Breast epithelium (tissue), 4 donors: ENCODE measurements around the gene NIPSNAP2. TPM values are rescaled to one million over a fixed set of nuclear protein-coding genes. Genes with fewer than 3 reads are reported as not detected.
"Not testable (repeated sequence)": the region's sequence is repeated elsewhere in the genome, so short reads cannot be mapped to it uniquely, and the experiment has no call there.

Experiments
- DNase-seq, 2 donors: peaks; one replicate each; pipeline ENCODE4 v3.0.0-alpha.2; 2019; ENCODE audit warnings: low spot score in 2 of 2
- H3K27ac ChIP-seq, 2 donors: fragments of 200-600 bp; sonication (generic) in 1 of 2; one replicate each; pipeline ENCODE4 v1.5.1; 2016 to 2019; ENCODE audit warnings: mild to moderate bottlenecking in 1 of 2
- H3K27me3 ChIP-seq, 2 donors: fragments of 200-600 bp; sonication (generic) in 1 of 2; one replicate each; pipeline versions ENCODE4 v1.5.1 to v1.6.0; 2017 to 2019; ENCODE audit warnings: control low read depth in 1 of 2, mild to moderate bottlenecking in 1 of 2
- H3K36me3 ChIP-seq: fragments of 200-600 bp; one replicate; pipeline ENCODE4 v1.5.1; 2019
- H3K4me1 ChIP-seq, 2 donors: fragments of 200-600 bp; sonication (generic); one replicate each; pipeline ENCODE4 v1.5.1; 2016 to 2019; ENCODE audit warnings: control low read depth in 1 of 2
- H3K4me3 ChIP-seq, 3 donors: fragments of 200-600 bp; sonication (generic); 1 replicate in 2 of 3; 2 replicates in 1 of 3; pipeline ENCODE4 v1.5.1; 2016 to 2019; ENCODE audit warnings: mild to moderate bottlenecking in 3 of 3, moderate library complexity in 2 of 3
- H3K9me3 ChIP-seq, 2 donors: fragments of 200-600 bp; sonication (generic) in 1 of 2; one replicate each; pipeline ENCODE4 v1.5.1; 2016 to 2019; ENCODE audit warnings: control low read depth in 1 of 2
- CTCF ChIP-seq, 3 donors: fragments of 450-650 bp; IDR thresholded peaks; one replicate each; pipeline ENCODE4 v1.5.1; 2016 to 2017; ENCODE audit warnings: antibody characterized with exemption in 3 of 3, mild to moderate bottlenecking in 3 of 3, moderate library complexity in 3 of 3
- POLR2A ChIP-seq: fragments of 450-650 bp; IDR thresholded peaks from one replicate; pipeline ENCODE4 v1.6.1; 2016; ENCODE audit warnings: antibody characterized with exemption, mild to moderate bottlenecking, moderate library complexity
- POLR2AphosphoS5 ChIP-seq, 3 donors: sonication (generic); formaldehyde crosslinking; IDR thresholded peaks; one replicate each; pipeline ENCODE4 v1.6.1; 2017; ENCODE audit warnings: antibody characterized with exemption in 3 of 3
- intact Hi-C: fragments of 100-400 bp; cut with DNase I; formaldehyde crosslinking; loops from one replicate; pipeline ENCODE4 v1.15.1; 2023; ENCODE audit warnings: low total_unique reads
- total RNA-seq, 3 donors: library from RNA; depleted of rRNA; stranded (reverse); fragments of >200 nt; gene quantifications; one replicate each; pipeline ENCODE4 v1.1.0, GENCODE V29; 2016

NIPSNAP2 gene
- total RNA-seq, 3 donors from 2014 or later: 79.8 to 128 (median 87.2) TPM

GRCh38 chr7:56033671-56034432 is 69.5 kb downstream of the NIPSNAP2 start:
- H3K36me3 ChIP-seq: no peaks in the 10 kb centered on the region
- DNase-seq: peak in 1 of 2 donors; percentile 52
- intact Hi-C loops: no loop called here
- H3K4me3 ChIP-seq: peak overlapping the region; percentile 54 to 75 (median 69)
- H3K9me3 ChIP-seq: no peaks in the 10 kb centered on the region
- H3K27ac ChIP-seq: no peak overlapping the region
- H3K4me1 ChIP-seq: no peaks in the 10 kb centered on the region
- H3K27me3 ChIP-seq: no peaks in the 10 kb centered on the region
- TF ChIP-seq CTCF (IDR thresholded peaks at IDR 0.05) (no peak), POLR2AphosphoS5 (IDR thresholded peaks at IDR 0.05) (no peak), POLR2A (no peak)

GRCh38 chr7:56040730-56041129 is 76.3 kb downstream of the NIPSNAP2 start:
- no peak for DNase-seq
- intact Hi-C loops: no loop called here
- H3K27me3 ChIP-seq: no peaks in the 10 kb centered on the region
- H3K4me1 ChIP-seq: no peaks in the 10 kb centered on the region
- H3K4me3 ChIP-seq: no peak overlapping the region
- H3K36me3 ChIP-seq: no peaks in the 10 kb centered on the region
- no peak for TF ChIP-seq POLR2AphosphoS5 (IDR thresholded peaks at IDR 0.05)
- TF ChIP-seq POLR2A: no peak
- no peak for TF ChIP-seq CTCF (IDR thresholded peaks at IDR 0.05)
- no peak overlapping the region for H3K27ac ChIP-seq
- no peaks in the 10 kb centered on the region for H3K9me3 ChIP-seq

- H3K36me3 ChIP-seq, intact Hi-C loops, H3K4me3 ChIP-seq, H3K27ac ChIP-seq, H3K4me1 ChIP-seq, H3K27me3 ChIP-seq, H3K9me3 ChIP-seq, DNase-seq: not testable (repeated sequence)
These were observed 81.4 kb downstream of the NIPSNAP2 start for GRCh38 chr7:56045758-56046157.

- DNase-seq: no peak
- Histone ChIP-seq H3K27ac (peak overlapping the region in 1 of 2 donors; percentile 29), H3K27me3 (no peaks in the 10 kb centered on the region), H3K4me1 (peaks cover 0 to 6% of the 10 kb centered on the region in 2 donors), H3K9me3 (no peaks in the 10 kb centered on the region), H3K36me3 (no peaks in the 10 kb centered on the region), H3K4me3 (no peak overlapping the region)
- intact Hi-C loops: no loop called here
- TF ChIP-seq POLR2A (no peak), CTCF (IDR thresholded peaks at IDR 0.05) (no peak), POLR2AphosphoS5 (IDR thresholded peaks at IDR 0.05) (no peak)
These were observed 82.5 kb downstream of the NIPSNAP2 start for GRCh38 chr7:56046721-56047445.

- H3K9me3 ChIP-seq, DNase-seq, H3K27ac ChIP-seq, H3K4me3 ChIP-seq, intact Hi-C loops, H3K4me1 ChIP-seq, H3K36me3 ChIP-seq, H3K27me3 ChIP-seq: not testable (repeated sequence)
These were observed 83.2 kb downstream of the NIPSNAP2 start for GRCh38 chr7:56047446-56048116.

GRCh38 chr7:56048245-56048644 is 83.9 kb downstream of the NIPSNAP2 start:
- no peak for TF ChIP-seq CTCF (IDR thresholded peaks at IDR 0.05)
- no peak for TF ChIP-seq POLR2A
- no peak for TF ChIP-seq POLR2AphosphoS5 (IDR thresholded peaks at IDR 0.05)
- H3K36me3 ChIP-seq: no peaks in the 10 kb centered on the region
- no peak for DNase-seq
- no peaks in the 10 kb centered on the region for H3K27me3 ChIP-seq
- no peaks in the 10 kb centered on the region for H3K9me3 ChIP-seq
- H3K4me3 ChIP-seq: no peak overlapping the region
- intact Hi-C loops: no loop called here
- H3K27ac ChIP-seq: no peak overlapping the region
- peaks cover 0 to 6% of the 10 kb centered on the region in 2 donors for H3K4me1 ChIP-seq

- H3K27me3 ChIP-seq, H3K4me1 ChIP-seq, DNase-seq, H3K4me3 ChIP-seq, H3K27ac ChIP-seq, H3K9me3 ChIP-seq, intact Hi-C loops, H3K36me3 ChIP-seq: not testable (repeated sequence)
These were observed 84.4 kb downstream of the NIPSNAP2 start for GRCh38 chr7:56048763-56049162.
